NCI-H146 (cell line): Measurements from ENCODE around the gene UBIAD1.
"Not testable (repeated sequence)": the region's sequence is repeated elsewhere in the genome, so short reads cannot be mapped to it uniquely, and the experiment has no call there.

Source experiments
- DNase-seq: peaks from one replicate; lab custom pipeline; 2025; lab: John Stamatoyannopoulos, UW

Gene UBIAD1

DNA sequence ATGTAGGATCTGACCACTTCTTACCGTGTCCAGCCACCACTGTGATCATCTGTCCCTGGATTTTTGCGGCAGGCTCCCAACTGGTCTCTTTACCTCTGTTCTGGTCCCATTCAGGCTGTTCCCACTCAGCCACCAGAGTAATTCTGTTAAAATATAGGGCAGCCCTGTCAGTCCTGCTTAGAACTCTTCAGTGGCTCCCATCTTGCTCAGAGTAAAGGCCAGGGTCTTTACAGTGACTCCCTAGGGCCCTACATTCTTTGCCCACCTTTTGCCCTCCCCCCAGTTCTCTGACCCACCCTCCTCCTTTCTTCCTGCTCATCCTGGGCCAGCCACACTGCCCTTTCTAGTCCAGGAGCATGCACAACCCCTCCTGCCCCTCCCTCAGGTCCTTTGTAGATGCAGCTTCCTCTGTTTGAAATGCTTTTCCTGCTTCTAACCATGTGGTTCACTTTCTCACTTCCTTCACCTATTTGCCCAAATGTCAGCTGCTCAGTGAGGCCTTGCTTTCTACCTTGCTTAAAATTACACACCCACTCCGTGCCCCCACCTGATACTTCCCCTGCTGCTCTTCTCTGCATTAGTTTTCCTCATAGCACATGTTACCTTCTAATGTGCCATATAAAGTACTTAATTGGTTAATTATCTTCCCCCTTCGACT, 7.8 kb downstream of the UBIAD1 start:
- DNase-seq, result no peak

DNA sequence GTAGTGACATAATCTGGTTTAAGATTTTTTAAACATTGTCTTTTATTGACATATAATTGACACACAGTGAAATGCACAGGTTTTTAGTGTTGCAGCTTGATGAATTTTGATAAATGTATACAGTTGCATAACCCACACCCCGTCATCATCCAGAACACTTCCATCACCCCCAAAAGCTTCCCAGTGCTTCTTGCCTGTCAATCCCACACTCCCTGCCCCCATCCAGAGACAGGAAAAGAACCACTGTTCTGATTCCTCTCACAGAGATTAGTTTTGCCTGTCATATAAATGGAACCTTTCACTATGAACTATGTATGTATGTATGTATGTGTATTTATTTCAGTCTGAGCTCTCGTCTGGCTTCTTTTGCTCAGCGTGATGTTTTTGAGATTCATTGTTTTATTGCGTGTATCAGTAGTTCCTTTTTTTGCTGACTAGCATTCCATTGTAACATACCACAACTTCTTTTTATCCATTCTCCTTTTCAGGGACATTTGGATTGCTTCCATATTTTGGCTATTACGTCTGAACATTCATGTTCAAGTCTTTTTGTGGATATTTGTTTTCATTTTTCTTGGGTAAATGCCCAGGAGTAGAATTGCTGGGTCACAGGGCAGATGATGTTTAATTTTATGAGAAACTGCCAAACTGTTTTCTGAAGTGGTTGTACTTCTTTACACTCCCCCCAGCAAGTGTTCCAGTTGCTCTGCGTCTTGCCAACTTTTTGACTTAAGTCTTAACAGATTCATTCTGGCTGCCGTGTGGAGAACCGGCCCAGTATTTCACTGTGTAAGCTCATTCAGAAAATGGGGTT, 8.7 kb downstream of the UBIAD1 start:
- DNase-seq, result no peak

DNA sequence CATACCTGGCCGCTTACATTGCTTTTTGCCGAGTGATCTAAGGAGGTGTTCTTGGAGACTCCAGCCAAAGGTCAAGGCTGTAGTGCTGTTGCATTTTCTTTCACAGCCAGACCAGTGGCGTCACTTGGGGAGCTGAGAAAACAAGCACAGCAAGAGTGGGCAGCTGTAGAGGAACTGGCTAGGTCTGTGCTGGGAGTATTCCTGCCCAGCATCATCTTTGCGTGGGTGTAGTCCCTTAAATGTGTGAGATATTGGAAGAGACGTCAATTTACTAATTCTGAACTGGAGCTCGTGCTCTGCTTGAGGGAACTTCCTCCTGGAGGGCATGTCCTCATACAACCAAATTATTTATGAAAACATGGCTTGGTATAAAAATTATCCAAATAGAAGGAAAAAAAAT, 10.2 kb downstream of the UBIAD1 start:
- DNase-seq, result no peak

DNA sequence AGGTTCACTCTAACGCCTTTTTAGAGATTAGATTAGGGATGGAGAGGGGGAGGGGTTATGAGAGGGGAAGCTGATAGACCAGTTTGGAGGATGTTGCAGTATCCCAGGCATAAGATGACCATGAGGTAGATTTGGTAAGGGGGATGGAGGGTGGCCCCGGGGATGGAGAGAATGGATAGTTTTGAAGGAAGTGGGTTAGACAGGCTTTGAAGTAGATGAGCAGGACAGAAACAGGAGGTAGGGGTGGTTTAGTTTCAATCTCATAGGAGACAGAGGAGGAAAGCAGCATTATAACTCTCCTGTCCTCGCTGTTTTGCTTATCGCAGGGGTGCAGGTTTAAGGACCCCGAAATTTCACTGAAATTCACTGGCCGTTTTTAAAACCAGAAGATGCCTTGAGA, 11.8 kb downstream of the UBIAD1 start:
- DNase-seq, result no peak

DNA sequence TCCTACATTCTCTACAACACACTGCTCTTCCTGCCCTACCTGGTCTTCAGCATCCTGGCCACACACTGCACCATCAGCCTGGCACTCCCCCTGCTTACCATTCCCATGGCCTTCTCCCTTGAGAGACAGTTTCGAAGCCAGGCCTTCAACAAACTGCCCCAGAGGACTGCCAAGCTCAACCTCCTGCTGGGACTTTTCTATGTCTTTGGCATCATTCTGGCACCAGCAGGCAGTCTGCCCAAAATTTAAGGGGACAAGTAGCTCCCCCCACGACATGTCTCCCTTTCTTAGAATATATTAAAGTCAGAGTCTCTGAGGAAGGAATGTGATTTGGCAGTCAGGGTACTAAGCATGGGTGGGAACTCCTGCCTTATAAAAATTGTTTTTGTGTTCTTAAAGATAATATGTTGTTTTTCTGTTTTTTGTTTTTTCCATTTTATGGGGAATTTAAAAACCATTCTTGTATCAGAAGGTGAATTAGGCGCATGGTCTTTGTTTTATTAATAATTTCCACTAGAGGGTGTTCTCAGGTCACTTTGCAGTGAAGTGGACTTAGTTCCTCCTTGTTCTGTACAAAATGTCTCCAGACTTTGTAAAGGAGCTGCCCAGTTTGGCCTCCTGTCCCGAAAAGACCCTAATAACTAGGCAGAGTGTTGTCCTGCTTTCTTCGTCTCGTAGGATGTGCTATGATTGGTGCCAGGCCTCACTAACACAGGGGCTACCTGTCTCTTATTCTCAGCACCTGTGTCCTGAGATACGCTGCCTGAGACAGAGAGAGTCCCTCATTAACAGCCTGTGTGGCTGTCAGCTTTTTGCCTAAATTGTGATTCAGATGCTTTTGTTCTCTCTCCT, 13.1 kb downstream of the UBIAD1 start:
- peak; percentile 6 for DNase-seq

DNA sequence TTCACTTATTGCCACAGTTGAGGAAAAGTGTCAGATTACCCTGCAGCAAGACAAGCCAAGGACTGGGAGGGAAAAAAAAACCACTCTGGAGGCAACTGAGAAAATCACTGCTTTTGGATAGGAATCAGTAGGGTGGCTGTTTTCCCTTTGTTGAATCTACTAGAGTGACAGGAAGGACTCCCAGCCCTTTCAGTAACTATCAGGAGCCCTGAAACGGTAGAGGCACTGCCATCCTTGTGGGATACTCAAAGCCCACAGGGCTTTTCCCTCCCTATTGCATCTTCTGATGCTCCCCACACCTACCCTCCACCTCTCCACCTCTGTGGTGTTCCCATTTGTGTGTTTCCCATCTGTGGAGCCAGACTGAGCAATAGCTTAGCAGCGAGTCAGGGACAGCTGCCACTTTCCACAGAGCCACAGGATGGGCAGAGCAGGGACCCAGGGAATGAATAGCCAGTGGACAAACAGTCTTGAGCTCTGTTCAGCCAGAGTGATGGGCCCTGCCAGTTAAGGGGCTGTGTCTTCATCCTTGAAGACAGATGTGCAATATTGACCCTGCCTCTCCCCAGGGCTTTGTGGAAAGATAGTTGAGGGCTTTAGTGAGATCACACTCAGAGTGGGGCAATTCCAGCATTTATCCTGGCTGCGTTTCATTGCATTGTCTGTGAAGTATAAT, 13.9 kb downstream of the UBIAD1 start:
- DNase-seq, result no peak

DNA sequence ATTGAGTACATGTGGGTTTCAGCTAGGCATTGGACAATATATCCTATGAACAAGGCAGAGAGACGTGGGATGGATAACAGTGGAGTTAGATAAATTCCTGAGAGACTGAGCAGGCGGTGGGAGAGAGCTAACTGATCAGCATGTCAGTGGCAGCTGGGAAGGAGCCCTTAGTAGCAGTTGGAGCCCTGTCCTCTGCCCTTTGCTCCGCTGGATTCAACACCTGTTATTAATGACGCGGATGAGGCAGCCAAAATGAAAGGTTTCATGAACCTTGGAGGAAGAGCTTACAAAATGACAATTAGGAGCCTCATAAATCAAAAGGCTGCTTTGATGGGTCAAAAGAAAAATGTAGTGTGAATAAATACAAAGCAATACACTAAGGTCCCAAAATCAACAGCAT, 16.1 kb downstream of the UBIAD1 start:
- DNase-seq, result peak; percentile 43

DNA sequence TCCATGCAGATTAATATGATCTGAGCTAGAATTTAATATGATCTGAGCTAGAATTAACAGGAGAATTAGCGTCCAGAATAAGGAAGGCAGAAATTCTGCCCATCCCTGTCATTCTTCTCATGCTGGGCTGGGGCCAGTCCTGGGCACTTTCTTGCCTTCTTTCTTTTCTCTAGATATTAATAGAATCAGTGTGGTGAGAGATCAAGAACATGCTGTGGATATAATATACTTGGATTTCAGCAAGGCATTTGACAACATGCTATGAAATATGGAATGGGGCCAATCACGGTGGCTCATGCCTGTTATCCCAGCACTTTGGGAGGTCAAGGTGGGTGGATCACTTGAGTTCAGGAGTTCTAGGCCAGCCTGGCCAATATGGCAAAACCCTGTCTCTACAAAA, 18.1 kb downstream of the UBIAD1 start:
- no peak for DNase-seq

DNA sequence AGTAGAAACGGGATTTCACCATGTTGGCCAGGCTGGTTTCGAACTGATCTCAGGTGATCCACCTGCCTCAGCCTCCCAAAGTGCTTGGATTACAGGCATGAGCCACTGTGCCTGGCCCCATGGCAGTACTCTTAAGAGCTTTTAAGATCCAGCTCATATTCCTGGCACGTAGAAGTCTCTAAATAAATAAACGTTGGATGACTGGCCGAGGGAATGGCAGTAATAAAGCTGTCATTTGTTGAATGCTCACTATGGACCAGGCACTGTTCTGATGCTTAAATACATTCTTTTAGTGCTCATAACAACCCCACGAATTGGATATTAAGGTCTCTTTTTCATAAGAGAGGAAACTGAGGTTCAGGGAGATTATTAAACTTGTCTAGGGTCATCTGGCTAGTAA, 20.9 kb downstream of the UBIAD1 start:
- no peak for DNase-seq

DNA sequence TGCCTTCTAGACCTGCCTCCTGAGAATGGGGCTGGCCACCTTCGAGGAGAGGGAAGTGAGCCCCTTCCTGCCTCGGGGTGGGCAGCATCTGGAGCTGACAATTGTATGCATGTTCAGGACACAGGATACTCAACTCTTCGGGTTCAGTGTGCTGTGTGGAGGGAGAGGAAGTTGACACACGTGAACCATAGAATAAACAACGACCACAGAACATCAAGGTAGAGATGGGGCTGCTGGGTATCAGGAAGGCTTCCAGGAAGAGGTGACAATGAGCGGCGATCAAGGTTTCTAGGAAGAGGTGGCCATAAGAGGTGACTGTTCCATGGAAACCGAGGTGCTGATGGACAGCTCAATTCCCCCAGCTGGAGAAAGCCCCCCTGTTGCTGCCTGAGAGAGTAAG, 22.0 kb downstream of the UBIAD1 start:
- no peak for DNase-seq

DNA sequence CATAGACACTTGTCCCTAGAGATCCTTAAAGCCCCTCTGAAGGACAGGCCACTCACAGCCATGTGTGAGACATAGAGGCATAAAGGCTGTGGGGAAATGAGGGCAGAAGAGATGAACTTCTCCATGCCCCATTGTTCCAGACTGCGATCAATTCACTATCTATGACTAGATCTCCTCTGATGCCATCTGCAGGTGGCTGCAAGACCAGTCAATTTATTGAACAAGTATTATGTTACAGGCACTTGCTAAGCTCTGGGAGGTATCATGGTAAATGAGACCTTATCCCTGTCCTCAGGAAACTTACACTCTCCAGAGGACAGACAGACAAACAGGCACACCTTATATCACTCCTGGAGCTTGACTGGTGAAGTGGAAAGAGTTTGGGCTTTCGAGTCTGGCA, 22.9 kb downstream of the UBIAD1 start:
- DNase-seq, result no peak

DNA sequence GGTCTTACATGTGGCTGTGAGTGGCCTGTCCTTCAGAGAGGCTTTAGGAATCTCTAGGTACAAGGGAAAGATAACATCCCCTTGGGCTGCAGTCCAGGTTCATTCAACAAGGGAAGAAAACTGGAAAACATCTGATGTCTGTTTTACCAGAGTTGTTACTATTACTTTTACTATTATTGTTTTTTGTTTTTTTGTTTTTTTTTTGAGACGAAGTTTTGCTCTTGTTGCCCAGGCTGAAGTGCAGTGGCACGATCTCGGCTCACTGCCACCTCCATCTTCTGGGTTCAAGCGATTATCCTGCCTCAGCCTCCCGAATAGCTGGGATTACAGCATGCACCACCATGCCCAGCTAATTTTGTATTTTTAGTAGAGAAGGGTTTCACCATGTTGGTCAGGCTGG, 24.8 kb downstream of the UBIAD1 start:
- DNase-seq, result not testable (repeated sequence)

DNA sequence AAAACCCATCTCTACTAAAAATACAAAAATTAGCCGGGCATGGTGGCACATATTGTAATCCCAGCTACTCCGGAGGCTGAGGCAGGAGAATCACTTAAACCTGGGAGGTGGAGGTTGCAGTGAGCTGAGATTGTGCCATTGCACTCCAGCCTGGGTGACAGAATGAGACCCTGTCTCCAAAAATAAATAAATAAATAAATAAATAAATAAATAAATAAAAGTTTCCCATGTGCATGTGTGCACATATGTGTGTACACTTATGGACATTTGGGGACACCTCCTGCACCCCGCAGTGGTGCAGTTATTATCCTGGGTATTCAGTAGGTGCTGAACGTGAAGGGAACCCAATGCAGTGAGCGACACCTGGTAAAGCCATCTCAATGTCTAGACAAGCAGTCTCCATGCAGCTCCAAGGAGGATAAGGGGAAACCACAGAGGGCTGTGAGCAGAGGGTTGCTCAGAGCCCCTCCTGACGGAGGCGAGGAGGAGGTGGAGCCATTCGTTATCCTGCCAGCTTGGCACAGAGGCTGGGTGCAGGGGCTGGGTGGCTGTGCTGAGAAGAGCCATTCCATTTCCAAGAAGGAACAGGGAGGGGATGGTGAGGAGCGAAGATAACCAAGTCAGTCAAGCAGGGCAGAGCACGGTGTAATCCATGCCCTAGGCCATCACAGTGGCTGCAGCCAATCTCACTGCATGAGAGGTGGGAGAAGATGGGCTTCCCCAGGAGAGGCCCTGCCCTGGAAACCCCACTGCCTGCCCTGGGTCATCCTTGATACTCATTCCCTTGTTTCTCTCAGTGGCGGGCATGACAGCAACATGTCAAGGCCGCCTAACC, 25.6 kb downstream of the UBIAD1 start:
- DNase-seq, result no peak

DNA sequence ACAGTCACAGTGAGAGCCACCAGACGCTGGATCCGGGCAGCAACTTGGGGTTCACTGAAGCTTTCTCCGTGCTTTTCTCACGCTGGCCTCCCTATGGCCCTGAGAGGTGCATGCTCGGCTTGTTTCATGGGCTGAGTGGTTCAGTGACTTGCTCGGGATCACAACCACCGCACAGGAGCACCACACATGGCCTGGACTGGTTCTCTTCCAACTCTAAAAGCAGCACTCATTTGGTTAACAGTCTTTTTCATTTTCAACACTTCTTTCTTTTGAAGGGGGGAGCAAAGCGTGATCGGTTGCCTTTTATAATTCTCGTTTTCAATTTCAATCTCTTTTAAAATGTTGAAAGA, 26.2 kb downstream of the UBIAD1 start:
- no peak for DNase-seq

DNA sequence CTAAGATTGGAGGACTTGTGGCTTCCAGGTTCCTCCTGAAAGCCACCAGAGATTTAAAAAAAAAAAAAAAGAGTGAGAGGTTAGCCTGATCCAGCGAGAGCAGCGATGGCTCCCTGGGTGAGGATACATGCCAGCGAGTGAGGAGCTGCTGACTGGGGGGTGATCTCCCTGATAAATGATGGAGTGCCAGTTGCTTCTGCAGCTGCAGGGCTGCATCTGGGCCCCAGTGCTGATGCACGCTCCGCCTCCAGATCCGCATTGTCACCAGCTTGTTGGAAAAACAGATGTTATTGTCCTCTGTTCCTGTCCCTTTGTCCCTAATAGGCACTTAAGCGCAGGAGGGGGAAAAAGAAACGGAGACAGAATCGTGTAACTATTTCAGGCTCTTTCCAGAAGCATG, 28.6 kb downstream of the UBIAD1 start:
- DNase-seq, result no peak

DNA sequence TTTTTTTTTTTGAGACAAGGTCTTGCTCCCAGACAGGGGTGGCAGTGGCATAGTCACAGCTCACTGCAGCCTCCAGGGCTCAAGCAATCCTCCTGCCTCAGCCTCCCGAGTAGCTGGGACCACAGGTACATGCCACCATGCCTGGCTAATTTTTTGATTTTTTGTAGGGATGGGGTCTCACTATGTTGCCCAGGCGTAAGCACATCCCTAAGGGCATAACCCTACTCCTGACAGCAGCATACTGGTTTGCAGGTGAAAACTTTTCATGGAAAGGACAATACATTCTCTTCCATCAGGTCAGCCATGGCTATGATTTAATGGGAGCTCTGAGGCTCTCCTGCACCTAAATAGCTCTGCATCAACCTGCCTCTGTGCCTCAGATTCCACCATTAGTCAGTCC, 29.4 kb downstream of the UBIAD1 start:
- DNase-seq, result no peak

DNA sequence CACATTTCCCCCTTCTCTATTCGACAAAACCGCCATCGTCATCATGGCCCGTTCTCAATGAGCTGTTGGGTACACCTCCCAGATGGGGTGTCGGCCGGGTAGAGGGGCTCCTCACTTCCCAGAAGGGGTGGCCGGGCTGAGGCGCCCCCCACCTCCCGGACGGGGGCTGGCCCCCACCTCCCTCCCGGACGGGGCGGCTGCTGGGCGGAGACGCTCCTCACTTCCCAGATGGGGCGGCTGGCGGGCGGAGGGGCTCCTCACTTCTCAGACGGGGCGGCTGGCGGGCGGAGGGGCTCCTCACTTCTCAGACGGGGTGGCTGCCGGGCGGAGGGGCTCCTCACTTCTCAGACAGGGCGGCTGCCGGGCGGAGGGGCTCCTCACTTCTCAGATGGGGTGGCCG, 32.5 kb downstream of the UBIAD1 start:
- not testable (repeated sequence) for DNase-seq

DNA sequence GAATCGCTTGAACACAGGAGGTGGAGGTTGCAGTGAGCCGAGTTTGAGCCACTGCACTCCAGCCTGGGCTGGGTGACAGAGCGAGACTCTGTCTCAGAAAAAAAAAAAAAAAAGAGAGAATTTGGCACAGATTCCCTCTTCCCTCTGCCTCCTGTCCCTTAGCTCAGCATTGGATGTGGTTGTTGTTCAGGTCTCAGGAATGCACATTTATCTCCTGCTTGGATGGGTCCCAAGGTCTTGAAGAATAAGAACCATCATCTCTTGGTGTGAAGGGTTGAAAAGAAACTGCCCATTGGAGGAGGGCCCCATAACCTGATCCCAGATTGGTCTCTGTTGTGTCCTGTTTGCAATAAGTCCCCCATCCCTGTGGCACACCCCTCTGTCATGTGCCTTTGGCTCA, 34.9 kb downstream of the UBIAD1 start:
- DNase-seq, result no peak

DNA sequence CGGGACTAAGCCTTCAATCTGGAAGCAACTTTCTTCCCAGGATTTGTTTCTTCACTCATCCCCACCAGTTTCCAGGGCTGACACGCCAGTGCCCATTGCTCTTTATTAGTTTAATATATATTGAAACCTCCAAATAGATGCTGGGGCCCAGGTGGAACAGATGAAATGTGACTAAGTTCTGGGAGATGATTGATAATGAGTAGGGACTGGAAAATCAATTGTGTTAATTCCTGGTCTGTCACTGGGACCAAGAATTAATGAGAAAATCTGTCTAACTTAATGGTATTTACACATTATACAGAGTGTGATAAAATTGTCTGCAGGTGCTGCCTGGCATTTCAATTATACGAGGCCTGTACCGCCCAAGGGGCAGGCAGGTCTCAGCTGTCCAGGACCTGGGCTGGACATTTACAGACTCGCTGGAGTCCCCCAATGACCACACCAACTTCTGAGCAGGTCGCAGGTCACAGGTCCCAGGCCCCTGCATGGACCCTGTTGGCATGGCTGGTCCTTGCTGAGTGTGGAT, 35.8 kb downstream of the UBIAD1 start:
- DNase-seq, result peak; percentile 54

DNA sequence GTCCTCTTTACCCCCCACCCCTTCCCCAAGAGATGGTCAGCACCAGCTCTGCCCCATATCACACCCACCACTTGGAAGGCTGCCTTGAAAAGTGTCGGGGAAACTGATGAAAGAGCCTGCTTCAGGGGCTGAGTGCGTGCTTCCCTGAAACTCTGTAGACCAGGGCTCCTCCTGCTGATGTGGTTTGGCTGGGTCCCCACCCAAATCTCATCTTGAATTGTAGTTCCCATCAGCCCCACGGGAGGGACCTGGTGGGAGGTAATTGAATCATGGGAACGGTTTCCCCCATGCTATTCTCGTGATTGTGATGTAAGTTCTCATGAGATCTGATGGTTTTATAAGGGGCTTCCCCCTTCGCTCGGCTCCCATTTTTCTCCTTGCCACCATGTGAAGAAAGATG, 36.4 kb downstream of the UBIAD1 start:
- no peak for DNase-seq
